Tibial artery (tissue), 4 donors: ENCODE data around the gene MYBPH.

ENCODE experiments used
- DNase-seq, 2 donors: peaks; one replicate each; pipeline ENCODE4 v3.0.0-alpha.2; 2019
- H3K27ac ChIP-seq, 2 donors: fragments of 200-600 bp; sonication (generic) in 1 of 2; 1 replicate in 1 of 2; 2 replicates in 1 of 2; pipeline ENCODE4 v1.5.1; 2018 to 2019; ENCODE audit warnings: mild to moderate bottlenecking in 1 of 2
- H3K27me3 ChIP-seq, 2 donors: fragments of 200-600 bp; sonication (generic) in 1 of 2; one replicate each; pipeline versions ENCODE4 v1.5.1 to v1.6.0; 2016 to 2019
- H3K36me3 ChIP-seq, 3 donors: fragments of 200-600 bp; sonication (generic) in 2 of 3; one replicate each; pipeline ENCODE4 v1.5.1; 2016 to 2019; ENCODE audit warnings: mild to moderate bottlenecking in 2 of 3
- H3K4me1 ChIP-seq, 4 donors: fragments of 200-600 bp; sonication (generic) in 2 of 4; 1 replicate in 3 of 4; 2 replicates in 1 of 4; pipeline ENCODE4 v1.5.1; 2016 to 2019
- H3K4me3 ChIP-seq, 2 donors: fragments of 200-600 bp; sonication (generic) in 1 of 2; 1 replicate in 1 of 2; 2 replicates in 1 of 2; pipeline ENCODE4 v1.5.1; 2018 to 2019; ENCODE audit warnings: mild to moderate bottlenecking in 2 of 2
- H3K9me3 ChIP-seq, 3 donors: fragments of 200-600 bp; sonication (generic) in 1 of 3; one replicate each; pipeline ENCODE4 v1.5.1; 2016 to 2019
- CTCF ChIP-seq, 2 experiments: fragments of 200-600 bp in 1 of 2; fragments of 450-650 bp in 1 of 2; IDR thresholded peaks; one replicate each; pipeline ENCODE4 v1.5.1; 2017 to 2019; ENCODE audit warnings: antibody characterized with exemption in 2 of 2, mild to moderate bottlenecking in 1 of 2, moderate library complexity in 1 of 2
- intact Hi-C: fragments of 100-400 bp; cut with DNase I; formaldehyde crosslinking; loops from one replicate; pipeline ENCODE4 v1.15.0; 2023; ENCODE audit warnings: low total_unique reads

Gene MYBPH

GRCh38 chr1:203139976-203140475 is 35.6 kb downstream of the MYBPH start:
- Histone ChIP-seq H3K4me1 (peaks cover 0 to 2% (median 0%) of the 10 kb centered on the region in 4 donors), H3K4me3 (no peak overlapping the region), H3K9me3 (no peaks in the 10 kb centered on the region), H3K27me3 (peaks cover 0 to 23% of the 10 kb centered on the region in 2 donors), H3K27ac (no peak overlapping the region), H3K36me3 (no peaks in the 10 kb centered on the region)
- no peak for TF ChIP-seq CTCF (IDR thresholded peaks at IDR 0.05)
- intact Hi-C loops = no loop called here
- DNase-seq = no peak

- H3K4me1 ChIP-seq = peaks cover 0 to 6% (median 0%) of the 10 kb centered on the region in 4 donors
- intact Hi-C loops = no loop called here
- DNase-seq = no peak
- no peak overlapping the region for H3K27ac ChIP-seq
- H3K27me3 ChIP-seq = peaks cover 0 to 23% of the 10 kb centered on the region in 2 donors
- no peaks in the 10 kb centered on the region for H3K9me3 ChIP-seq
- no peaks in the 10 kb centered on the region for H3K36me3 ChIP-seq
- no peak for TF ChIP-seq CTCF (IDR thresholded peaks at IDR 0.05)
- H3K4me3 ChIP-seq = no peak overlapping the region
Measured at GRCh38 chr1:203138066-203138465, 37.6 kb downstream of the MYBPH start.

- no peak for DNase-seq
- Histone ChIP-seq H3K9me3 (no peaks in the 10 kb centered on the region), H3K36me3 (no peaks in the 10 kb centered on the region), H3K27me3 (peaks cover 0 to 18% of the 10 kb centered on the region in 2 donors), H3K4me1 (peaks cover 0 to 6% (median 0%) of the 10 kb centered on the region in 4 donors), H3K27ac (no peak overlapping the region), H3K4me3 (no peak overlapping the region)
- TF ChIP-seq CTCF (IDR thresholded peaks at IDR 0.05) = no peak
- intact Hi-C loops = no loop called here
Measured at GRCh38 chr1:203137324-203137723, 38.3 kb downstream of the MYBPH start.

GRCh38 chr1:203136409-203137042 is 39.1 kb downstream of the MYBPH start:
- no peak for TF ChIP-seq CTCF (IDR thresholded peaks at IDR 0.05)
- H3K27me3 ChIP-seq = peaks cover 0 to 18% of the 10 kb centered on the region in 2 donors
- DNase-seq = no peak

GRCh38 chr1:203135636-203136305 is 39.9 kb downstream of the MYBPH start:
- no peak for TF ChIP-seq CTCF (IDR thresholded peaks at IDR 0.05)
- no peak for DNase-seq
- H3K27me3 ChIP-seq = peaks cover 0 to 15% of the 10 kb centered on the region in 2 donors
- no peak overlapping the region for H3K27ac ChIP-seq
- H3K4me1 ChIP-seq = peaks cover 0 to 4% (median 0%) of the 10 kb centered on the region in 4 donors
- no peaks in the 10 kb centered on the region for H3K9me3 ChIP-seq
- no peaks in the 10 kb centered on the region for H3K36me3 ChIP-seq
- H3K4me3 ChIP-seq = no peak overlapping the region
- intact Hi-C loops = no loop called here

More at GRCh38 chr1:203136409-203137042, 39.1 kb downstream of the MYBPH start:
- H3K4me1 ChIP-seq = peaks cover 0 to 6% (median 0%) of the 10 kb centered on the region in 4 donors
- H3K27ac ChIP-seq = no peak overlapping the region
- H3K9me3 ChIP-seq = no peaks in the 10 kb centered on the region
- intact Hi-C loops = no loop called here
- no peaks in the 10 kb centered on the region for H3K36me3 ChIP-seq
- H3K4me3 ChIP-seq = no peak overlapping the region
